ENCODE results near the gene TPCN2.

GRCh38 chr11:69148806-69149205 is 100.1 kb downstream of the TPCN2 start:
- no peak for TF ChIP-seq CTCF (IDR thresholded peaks at IDR 0.05)
- no peak for TF ChIP-seq POLR2AphosphoS5 (IDR thresholded peaks at IDR 0.05; ENCODE audit: low read depth, low read length)
- TF ChIP-seq SIN3A (IDR thresholded peaks at IDR 0.05; ENCODE audit: borderline replicate concordance, insufficient read depth, low read depth, low read length), result no peak
- no peak for TF ChIP-seq REST (IDR thresholded peaks at IDR 0.05; ENCODE audit: insufficient read depth in 1 of 2, low read depth in 2 of 2, low read length in 1 of 2)
- TF ChIP-seq TCF7L2 (IDR thresholded peaks at IDR 0.05; ENCODE audit: low read depth, low read length), result no peak
